ENCODE measurements around the gene PNMA8B. TPM values are rescaled to one million over a fixed set of nuclear protein-coding genes. Genes with fewer than 3 reads are reported as not detected.

PNMA8B gene
- total RNA-seq, 1 experiment from 2014 or later, result 0.10 TPM

DNA sequence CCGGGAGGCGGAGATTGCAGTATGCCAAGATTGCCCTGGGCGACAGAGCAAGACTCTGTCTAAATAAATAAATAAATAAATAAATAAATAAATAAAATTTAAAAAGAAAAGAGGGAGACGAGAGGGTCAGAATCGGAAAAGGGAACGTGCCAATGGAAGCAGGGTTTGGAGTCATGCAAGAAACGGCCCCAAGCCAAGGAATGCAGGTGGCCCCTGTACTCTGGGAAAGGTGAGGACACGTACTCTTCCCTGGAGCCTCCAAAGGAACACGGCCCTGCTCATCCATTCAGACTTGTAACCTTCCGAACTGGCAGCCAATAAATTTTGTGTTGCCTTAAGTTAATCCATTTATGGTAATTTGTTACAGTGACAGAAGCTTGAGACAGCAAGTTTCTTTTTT lies 47.1 kb downstream of the PNMA8B start:
- CTCF ChIA-PET, result no interaction called here
- Histone ChIP-seq H3K4me2 (ENCODE audit: low read length) (no peak overlapping the region), H3K9me3 (ENCODE audit: control insufficient read depth in 1 of 2, insufficient read depth in 1 of 2, low read depth in 1 of 2, low read length in 2 of 2) (no peaks in the 10 kb centered on the region), H4K20me1 (ENCODE audit: insufficient read depth) (no peaks in the 10 kb centered on the region), H3K36me3 (ENCODE audit: control insufficient read depth in 1 of 2, insufficient read depth in 2 of 2, low read length in 2 of 2) (no peaks in the 10 kb centered on the region), H3K79me2 (ENCODE audit: insufficient read depth, low read length) (no peaks in the 10 kb centered on the region), H3K27ac (ENCODE audit: low read depth, low read length) (no peak overlapping the region), H3K4me3 (replicated peaks in 1 of 2; ENCODE audit: low read depth in 1 of 2, low read length in 2 of 2) (no peak overlapping the region), H3K9me2 (ENCODE audit: insufficient read depth) (no peaks in the 10 kb centered on the region), H3K4me1 (ENCODE audit: control insufficient read depth in 1 of 2, insufficient read depth in 2 of 2, low read length in 2 of 2) (no peaks in the 10 kb centered on the region), H3K9ac (ENCODE audit: low read length) (no peak overlapping the region), H3K27me3 (ENCODE audit: insufficient read depth, low read length) (no peaks in the 10 kb centered on the region), H2AFZ (ENCODE audit: low read depth, low read length, poor library complexity, severe bottlenecking) (no peak overlapping the region)
- no TSS peak for BruUV-seq (replicated peaks)
- TF ChIP-seq ZNF274 (IDR thresholded peaks at IDR 0.05; ENCODE audit: low read depth, low read length) (no peak), JUND (IDR thresholded peaks at IDR 0.05) (no peak), POLR2AphosphoS5 (IDR thresholded peaks at IDR 0.05; ENCODE audit: low read depth, low read length) (no peak), ZFX (IDR thresholded peaks at IDR 0.05) (no peak), YY1 (IDR thresholded peaks at IDR 0.05; ENCODE audit: extremely low read depth, insufficient replicate concordance, low read depth, low read length) (no peak), CEBPB (IDR thresholded peaks at IDR 0.05; ENCODE audit: low read depth) (no peak), ELF1 (IDR thresholded peaks at IDR 0.05; ENCODE audit: borderline replicate concordance, low read depth) (no peak), SRF (IDR thresholded peaks at IDR 0.05; ENCODE audit: low read depth) (no peak), RAD21 (IDR thresholded peaks at IDR 0.05; ENCODE audit: low read depth) (no peak), EZH2phosphoT487 (IDR thresholded peaks at IDR 0.05; ENCODE audit: borderline replicate concordance) (no peak), SP1 (IDR thresholded peaks at IDR 0.05; ENCODE audit: low read depth) (no peak), POLR2A (IDR thresholded peaks at IDR 0.05; ENCODE audit: borderline replicate concordance, extremely low read depth, insufficient read depth, insufficient read length) (no peak), TCF7L2 (IDR thresholded peaks at IDR 0.05; ENCODE audit: borderline replicate concordance, extremely low read depth, insufficient read depth, insufficient read length) (no peak), CBX3 (IDR thresholded peaks at IDR 0.05; ENCODE audit: low read depth) (no peak)
- TF ChIP-seq, protein P1, sequence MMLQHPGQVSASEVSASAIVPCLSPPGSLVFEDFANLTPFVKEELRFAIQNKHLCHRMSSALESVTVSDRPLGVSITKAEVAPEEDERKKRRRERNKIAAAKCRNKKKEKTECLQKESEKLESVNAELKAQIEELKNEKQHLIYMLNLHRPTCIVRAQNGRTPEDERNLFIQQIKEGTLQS (IDR thresholded peaks at IDR 0.05), result no peak
- TF ChIP-seq, protein P2, sequence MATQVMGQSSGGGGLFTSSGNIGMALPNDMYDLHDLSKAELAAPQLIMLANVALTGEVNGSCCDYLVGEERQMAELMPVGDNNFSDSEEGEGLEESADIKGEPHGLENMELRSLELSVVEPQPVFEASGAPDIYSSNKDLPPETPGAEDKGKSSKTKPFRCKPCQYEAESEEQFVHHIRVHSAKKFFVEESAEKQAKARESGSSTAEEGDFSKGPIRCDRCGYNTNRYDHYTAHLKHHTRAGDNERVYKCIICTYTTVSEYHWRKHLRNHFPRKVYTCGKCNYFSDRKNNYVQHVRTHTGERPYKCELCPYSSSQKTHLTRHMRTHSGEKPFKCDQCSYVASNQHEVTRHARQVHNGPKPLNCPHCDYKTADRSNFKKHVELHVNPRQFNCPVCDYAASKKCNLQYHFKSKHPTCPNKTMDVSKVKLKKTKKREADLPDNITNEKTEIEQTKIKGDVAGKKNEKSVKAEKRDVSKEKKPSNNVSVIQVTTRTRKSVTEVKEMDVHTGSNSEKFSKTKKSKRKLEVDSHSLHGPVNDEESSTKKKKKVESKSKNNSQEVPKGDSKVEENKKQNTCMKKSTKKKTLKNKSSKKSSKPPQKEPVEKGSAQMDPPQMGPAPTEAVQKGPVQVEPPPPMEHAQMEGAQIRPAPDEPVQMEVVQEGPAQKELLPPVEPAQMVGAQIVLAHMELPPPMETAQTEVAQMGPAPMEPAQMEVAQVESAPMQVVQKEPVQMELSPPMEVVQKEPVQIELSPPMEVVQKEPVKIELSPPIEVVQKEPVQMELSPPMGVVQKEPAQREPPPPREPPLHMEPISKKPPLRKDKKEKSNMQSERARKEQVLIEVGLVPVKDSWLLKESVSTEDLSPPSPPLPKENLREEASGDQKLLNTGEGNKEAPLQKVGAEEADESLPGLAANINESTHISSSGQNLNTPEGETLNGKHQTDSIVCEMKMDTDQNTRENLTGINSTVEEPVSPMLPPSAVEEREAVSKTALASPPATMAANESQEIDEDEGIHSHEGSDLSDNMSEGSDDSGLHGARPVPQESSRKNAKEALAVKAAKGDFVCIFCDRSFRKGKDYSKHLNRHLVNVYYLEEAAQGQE (IDR thresholded peaks at IDR 0.05; ENCODE audit: low read depth), result no peak
- TF ChIP-seq, protein P3, sequence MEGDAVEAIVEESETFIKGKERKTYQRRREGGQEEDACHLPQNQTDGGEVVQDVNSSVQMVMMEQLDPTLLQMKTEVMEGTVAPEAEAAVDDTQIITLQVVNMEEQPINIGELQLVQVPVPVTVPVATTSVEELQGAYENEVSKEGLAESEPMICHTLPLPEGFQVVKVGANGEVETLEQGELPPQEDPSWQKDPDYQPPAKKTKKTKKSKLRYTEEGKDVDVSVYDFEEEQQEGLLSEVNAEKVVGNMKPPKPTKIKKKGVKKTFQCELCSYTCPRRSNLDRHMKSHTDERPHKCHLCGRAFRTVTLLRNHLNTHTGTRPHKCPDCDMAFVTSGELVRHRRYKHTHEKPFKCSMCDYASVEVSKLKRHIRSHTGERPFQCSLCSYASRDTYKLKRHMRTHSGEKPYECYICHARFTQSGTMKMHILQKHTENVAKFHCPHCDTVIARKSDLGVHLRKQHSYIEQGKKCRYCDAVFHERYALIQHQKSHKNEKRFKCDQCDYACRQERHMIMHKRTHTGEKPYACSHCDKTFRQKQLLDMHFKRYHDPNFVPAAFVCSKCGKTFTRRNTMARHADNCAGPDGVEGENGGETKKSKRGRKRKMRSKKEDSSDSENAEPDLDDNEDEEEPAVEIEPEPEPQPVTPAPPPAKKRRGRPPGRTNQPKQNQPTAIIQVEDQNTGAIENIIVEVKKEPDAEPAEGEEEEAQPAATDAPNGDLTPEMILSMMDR (IDR thresholded peaks at IDR 0.05 in 2 of 3, conservative IDR thresholded peaks at IDR 0.05 in 1 of 3; ENCODE audit: borderline replicate concordance in 1 of 3, insufficient read depth in 1 of 3, low read depth in 2 of 3, low read length in 2 of 3), result no peak
- TF ChIP-seq, protein P4, sequence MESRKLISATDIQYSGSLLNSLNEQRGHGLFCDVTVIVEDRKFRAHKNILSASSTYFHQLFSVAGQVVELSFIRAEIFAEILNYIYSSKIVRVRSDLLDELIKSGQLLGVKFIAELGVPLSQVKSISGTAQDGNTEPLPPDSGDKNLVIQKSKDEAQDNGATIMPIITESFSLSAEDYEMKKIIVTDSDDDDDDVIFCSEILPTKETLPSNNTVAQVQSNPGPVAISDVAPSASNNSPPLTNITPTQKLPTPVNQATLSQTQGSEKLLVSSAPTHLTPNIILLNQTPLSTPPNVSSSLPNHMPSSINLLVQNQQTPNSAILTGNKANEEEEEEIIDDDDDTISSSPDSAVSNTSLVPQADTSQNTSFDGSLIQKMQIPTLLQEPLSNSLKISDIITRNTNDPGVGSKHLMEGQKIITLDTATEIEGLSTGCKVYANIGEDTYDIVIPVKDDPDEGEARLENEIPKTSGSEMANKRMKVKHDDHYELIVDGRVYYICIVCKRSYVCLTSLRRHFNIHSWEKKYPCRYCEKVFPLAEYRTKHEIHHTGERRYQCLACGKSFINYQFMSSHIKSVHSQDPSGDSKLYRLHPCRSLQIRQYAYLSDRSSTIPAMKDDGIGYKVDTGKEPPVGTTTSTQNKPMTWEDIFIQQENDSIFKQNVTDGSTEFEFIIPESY (IDR thresholded peaks at IDR 0.05; ENCODE audit: extremely low read depth, insufficient replicate concordance, low read length), result no peak
- TF ChIP-seq, protein P5, sequence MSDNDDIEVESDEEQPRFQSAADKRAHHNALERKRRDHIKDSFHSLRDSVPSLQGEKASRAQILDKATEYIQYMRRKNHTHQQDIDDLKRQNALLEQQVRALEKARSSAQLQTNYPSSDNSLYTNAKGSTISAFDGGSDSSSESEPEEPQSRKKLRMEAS (IDR thresholded peaks at IDR 0.05), result no peak
- DNase-seq (ENCODE audit: low read depth, low spot score), result no peak
- POLR2A ChIA-PET, result no interaction called here
- ATAC-seq, result no peak
- intact Hi-C loops (cut with micrococcal nuclease), result no loop called here
- RAD21 ChIA-PET (ENCODE audit: low non-redundant PET in 1 of 2, low total read pairs in 2 of 2, uncharacterized antibody in 2 of 2, unreplicated experiment in 2 of 2), result no interaction called here
